GM21515 (cell line): Measurements from ENCODE around the gene DDTL.
"Not testable (repeated sequence)": the region's sequence is repeated elsewhere in the genome, so short reads cannot be mapped to it uniquely, and the experiment has no call there.

Experiments used
- ATAC-seq: cut with Tn5 transposase; IDR thresholded peaks from one replicate; pipeline ENCODE4 v1.9.1; 2021; ENCODE audit not compliant: unreplicated experiment

The DDTL gene

DNA sequence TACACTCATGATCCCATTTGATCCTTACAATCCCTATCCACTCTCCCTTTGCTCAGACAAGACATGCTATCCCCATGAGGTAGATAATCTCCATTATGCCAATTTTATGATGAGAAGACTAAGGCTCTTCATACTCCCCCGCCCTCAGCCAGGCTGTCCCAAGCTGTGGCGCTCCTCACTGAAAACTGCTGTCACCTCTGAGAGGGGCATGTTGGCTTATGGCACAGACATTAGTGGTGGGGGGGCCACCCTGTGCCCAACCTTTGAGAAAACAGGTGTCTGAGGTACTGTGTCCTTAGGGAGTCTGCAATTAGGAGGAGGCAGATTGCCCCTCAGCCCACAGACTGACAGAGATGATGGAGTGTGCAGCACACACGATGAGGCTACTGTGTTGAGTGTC is 2.4 kb downstream of the DDTL start:
- ATAC-seq: no peak

DNA sequence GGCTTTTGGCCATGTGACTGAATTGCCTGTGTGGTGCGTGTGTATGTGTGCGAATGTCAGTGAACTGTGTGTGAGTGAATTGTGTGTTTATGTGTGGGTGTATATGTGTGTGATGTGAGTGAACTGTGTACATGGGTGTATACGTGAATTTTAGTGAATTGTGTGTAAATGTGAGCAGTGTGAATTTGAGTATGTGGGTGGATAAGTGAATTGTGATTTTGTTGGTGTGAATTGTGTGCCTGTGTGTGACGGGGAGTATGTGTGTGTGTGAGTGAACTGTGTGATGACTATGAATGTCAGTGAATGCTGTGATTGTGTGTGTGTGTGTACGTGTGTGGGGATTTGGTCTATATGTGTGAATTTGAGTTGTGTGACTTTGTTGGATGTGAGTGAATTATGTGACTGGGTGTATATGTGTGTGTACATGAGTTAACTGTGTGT is 3.5 kb downstream of the DDTL start:
- ATAC-seq: no peak

DNA sequence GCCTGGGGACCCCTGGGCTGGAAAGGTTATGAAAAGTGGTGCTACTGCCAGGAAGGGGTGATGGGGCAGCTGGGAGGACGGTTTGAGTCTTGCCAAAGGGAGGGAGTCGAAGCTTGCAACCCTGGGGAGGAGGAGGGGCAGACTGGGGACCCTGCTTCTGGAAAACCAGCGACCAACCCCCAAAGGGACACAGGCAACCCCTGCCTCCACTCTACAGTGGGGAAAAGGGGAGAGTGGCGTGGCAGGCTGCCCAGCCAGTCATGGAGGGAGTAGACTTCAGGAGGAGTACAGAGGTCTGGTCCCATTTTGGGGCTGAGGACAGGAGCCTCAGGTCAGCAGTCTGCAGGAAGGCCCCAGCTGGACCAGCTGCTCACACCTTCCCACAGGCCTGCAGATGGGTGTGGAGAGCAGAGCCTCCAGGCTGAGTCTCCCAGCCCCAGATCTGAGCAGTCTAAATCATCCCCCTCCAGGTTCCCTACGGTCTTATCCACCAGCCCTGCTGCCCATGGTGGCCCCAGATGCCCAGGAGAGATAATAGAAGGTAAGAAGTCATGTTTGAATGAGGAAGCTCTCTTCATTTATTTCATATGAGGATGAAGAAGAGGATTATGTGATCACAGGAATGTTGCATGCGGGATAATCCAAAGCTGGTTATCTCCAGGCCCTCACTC is 4.3 kb downstream of the DDTL start:
- no peak for ATAC-seq

DNA sequence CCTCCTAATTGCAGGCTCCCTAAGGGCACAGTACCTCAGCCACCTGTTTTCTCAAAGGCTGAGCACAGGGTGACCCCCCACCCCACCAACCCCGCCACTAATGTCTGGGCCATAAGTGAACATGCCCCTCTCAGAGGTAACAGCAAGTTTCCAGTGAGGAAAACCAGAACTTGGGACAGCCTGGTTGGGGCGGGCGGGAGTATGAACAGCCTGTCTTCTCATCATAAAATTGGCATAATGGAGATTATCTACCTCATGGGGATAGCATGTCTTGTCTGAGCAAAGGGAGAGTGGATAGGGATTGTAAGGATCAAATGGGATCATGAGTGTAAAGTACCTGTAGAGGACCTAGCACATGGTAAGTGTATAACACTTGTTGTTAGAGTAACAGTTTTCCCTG is 5.2 kb downstream of the DDTL start:
- ATAC-seq: not testable (repeated sequence)

DNA sequence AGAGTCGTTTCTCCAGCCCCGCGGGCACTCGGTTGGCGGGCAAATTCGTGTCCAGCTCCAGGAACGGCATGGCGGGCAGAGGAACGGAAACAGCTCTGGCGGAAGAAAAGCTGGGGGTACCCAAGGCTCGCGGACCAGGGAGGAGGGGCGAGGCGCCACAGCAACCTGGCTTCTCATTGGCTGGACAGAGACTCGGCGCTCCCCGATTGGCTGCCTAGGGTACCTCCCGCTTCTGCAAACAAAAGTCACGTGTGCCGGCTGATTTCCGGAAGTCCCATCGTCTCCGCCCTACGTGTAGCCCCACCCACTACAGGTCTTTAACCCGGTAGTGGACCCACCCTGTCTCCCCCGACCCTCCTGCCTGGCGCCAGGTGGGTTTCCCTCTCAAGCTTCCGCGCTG is 7.7 kb downstream of the DDTL start, which contains the start of gene DDT:
DDT (minus strand) TSS at position 97 of the 400 bp plus-strand sequence; CDS start at position 70, 27 bp downstream.
- peak; percentile 82 for ATAC-seq

DNA sequence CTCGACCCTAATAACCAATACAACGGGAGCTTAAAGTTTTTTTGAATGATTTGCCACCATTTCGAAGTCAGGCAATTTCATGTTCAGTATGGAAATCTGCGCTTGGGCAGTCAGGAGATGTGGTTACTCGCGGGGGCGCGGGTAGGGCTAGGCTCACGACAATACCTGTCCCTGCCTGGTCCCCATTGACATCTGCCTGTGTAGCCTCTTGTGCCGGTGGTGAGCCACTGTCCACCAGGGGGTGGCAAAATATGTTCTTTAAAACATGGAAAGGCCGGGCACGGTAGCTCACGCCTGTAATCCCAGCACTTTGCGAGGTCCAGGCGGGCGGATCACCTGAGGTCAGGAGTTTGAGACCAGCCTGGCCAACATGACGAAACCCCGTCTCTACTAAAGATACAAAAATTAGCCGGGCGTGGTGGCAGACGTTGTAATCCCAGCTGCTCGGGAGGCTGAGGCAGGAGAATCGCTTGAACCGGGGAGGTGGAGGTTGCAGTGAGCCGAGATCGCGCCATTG is 8.2 kb downstream of the DDTL start:
- peak; percentile 31 for ATAC-seq

DNA sequence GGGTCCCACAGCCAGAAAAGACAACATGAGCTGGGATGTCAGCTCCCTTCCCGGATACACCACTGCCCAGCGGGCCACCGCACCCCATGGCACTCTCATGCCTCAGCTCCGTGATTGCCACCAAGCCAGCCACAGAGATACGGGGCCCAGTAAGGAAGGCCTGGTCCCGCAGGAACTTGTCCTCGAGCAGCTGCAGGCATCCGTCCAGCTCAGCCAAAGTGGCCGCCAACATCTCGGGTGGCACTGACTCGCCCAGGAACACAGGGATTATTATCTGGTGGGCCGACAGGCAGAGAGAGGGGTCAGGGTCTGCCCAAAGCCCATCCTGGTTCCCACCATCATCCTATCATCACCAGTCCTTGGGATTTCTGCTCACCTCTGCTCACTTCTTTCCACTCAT is 10.6 kb downstream of the DDTL start:
- ATAC-seq: not testable (repeated sequence)

DNA sequence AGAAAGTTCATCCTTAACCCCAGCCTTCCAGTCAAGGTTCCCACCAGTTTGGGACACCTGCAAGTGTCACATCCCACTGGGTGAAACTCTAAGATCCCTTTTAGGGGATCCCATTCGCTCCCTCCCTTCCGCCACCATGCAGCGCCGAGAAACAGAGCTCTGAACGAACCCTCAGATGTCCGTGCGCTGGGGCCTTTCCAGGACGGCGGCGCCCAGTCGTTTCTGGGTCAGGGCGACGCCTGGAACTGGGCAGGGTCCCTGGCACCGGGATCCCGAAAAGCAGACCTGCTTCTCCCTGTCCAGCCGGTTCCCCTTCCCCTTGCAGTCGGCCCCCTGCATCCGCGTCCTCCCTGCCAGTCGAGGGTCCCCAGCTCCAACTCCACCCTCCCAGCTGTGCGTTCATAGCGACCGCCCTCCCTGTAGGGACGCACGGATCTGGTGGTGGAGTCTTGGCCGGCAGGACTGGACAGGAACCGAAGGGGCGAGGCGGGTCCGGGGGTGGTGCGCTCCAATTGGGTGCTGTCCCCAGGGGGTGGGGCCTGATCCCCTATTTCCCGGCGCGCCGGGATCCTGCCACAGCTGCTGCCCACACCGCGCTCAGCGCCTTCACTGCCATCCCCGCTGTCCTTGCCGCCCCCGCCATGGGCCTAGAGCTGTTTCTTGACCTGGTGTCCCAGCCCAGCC is 13.0 kb downstream of the DDTL start, which contains the start of gene GSTT2:
GSTT2 (plus strand) TSS at position 578 of the 684 bp plus-strand sequence.
- not testable (repeated sequence) for ATAC-seq

DNA sequence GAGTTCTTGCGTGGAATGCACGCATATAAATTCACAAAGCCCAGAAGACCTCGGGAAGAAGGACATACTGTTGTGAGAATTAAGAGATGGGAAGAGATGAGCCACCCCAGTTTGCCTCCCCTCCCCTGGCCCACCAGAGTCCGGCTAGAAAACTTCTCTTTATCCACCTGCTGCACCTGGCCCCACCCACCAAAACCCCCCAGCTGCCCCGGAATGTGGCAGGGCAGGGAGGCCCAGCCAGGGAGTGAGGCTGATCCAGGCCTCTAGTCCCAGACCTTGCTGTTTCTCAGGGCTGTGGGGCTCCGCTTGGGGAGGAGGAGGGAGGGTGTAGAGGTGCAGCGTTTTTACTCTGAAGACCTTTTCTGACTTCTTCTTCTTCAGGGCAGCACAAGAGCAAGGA is 13.9 kb downstream of the DDTL start:
- ATAC-seq: not testable (repeated sequence)

DNA sequence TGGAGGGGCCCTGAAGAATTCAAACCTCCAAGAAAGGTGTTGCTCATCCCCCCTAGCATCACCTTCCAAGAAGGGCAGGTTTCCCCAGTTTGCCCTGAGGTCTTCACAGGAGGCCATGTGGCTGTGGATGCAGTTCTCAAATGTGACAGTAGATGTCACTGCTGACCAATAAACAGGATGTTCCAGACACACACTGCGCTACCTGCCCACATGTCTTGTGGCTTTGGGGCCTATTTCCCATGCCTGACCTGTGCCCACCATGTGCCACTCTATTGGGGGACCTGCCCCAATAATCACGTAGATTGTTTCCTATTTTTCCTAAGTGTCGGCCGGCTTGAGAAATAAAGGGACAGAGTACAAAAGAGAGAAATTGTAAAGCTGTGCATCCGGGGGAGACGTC is 17.7 kb downstream of the DDTL start:
- ATAC-seq: no peak

DNA sequence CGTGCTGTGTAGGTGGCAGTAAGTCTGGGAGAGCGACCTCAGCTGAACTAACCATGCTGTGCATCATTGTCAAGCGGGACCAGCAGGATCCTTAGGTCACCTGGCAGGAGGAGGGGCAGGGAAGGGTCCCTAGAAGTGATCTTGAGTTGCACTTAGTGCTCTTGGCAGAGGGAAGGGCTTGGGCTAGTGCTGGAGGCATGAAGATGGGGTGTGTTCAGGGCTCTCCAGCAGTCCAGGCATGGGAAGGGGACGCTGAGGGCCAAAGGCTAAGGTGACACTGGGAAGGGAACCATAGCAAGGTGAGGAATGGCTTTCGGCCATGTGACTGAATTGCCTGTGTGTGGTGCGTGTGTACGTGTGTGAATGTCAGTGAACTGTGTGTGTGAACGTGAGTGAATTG is 19.4 kb downstream of the DDTL start:
- not testable (repeated sequence) for ATAC-seq

DNA sequence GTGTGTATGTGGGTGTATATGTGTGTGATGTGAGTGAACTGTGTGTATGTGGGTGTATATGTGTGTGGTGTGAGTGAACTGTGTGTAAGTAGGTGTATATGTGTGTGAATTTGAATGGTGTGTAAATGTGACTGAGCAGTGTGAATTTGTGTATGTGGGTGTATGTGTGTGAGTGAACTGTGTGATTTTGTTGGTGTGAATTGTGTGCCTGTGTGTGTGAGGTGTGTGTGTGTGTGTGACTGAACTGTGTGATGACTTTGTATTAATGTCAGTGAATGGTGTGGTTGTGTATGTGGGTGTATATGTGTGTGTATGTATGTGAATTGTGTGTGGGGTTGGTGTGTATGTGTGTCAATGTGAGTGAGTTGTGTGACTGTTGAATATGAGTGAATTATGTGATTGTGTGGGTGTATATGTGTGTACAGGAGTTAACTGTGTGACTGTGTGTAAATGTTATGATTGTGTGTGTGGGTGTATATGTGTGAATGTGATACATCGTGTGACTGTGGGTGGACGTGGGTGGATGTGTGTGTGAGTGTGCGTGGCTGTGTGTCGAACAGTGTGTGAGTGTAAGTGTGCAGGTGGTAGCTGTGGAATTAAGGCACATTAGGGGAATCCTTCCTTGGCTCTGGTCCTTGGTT is 20.0 kb downstream of the DDTL start:
- ATAC-seq: not testable (repeated sequence)

DNA sequence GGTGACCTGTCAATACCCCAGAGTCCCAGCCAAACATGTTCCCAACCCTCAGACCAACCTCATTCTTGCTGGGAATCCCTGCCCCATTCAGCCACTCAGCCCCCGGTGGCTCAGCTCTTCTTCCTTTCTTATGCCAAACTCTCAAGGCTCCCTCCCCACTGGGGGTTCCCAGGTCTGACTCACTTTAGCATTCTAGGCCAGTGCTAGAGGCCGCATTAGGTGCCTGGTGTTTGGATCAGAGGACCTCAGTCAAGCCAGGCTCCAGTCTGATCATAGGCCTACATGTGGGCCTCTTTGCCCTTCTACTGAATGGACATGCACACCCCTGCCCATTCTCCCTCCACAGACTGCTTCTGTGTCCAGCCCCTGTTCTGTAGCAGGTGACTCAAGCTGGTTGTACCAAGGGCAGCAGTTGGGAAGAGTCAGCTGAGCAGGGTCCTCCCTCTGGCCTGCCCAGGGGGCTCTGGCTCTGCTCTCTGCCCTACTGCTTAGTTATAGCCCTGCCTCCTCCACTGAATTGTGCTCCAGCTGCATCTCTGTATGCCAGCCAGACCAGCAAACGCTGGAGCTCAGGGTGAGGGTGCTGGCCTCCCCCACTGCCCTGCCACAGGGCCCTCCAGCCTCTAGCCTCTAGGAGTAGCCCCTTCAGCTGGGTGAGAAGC is 23.0 kb downstream of the DDTL start:
- ATAC-seq: not testable (repeated sequence)

DNA sequence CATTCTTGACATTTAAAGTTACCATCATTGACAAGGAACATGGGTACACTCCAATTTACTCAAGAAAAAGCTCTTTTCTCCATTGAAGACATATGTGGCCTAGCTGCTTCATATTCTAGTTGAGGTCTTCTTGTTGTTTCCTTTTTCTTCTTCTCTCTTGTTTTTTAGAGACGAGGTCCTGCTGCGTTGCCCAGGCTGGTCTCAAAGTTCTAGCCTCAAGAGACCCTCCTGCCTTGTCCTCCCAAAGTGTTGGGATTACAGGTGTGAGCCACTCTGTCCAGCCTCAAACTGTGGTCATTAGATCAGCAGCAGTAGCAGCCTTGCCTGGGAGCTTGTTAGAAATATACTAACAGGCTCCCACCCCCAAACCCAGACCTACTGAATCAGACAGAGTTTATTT is 26.4 kb downstream of the DDTL start:
- not testable (repeated sequence) for ATAC-seq

DNA sequence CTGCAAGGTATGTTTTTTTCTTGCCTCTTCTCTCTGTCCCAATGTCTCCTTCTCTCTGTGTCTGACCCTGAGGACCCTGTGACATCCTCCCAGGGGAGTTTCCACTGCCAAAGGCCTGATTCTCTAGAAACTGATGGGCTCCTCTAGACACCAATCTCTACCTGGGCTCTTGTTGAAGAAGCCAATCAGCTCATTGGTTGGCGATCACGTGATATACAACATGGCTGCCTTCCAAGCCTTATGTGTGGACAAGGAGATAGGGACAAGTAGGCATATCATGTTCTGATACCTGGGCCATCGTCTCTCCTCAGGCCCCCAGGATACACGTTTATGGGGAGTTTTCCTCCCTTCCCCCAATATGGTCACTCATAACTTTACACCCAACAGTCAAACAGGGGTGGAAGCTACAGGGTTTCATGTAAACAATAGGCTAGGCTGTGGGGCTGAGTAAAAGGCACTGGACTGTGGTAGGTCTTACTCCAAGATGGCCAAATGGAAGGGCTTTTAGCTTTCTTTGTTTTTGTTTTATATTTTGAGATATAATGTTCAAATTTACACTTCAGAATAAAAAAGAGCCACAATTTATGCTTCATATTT is 27.0 kb downstream of the DDTL start:
- not testable (repeated sequence) for ATAC-seq

DNA sequence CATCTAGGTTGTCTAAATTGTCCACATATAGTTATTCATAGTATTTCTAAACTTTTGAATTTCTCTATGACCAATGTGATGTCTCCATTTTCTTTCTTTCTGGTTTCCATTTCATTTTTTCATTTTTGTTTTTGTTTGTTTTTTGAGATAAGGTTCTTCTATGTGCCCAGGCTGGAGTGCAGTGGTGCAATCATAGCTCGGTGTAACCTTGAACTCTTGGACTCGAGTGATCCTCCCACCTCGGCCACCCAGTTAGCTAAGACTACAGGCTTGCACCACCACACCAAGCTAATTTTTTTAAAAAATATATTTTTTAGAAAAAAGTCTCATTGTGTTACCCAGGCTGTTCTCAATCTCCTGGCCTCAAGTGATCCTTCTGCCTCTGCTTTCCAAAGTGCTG is 30.4 kb downstream of the DDTL start:
- ATAC-seq: no peak

DNA sequence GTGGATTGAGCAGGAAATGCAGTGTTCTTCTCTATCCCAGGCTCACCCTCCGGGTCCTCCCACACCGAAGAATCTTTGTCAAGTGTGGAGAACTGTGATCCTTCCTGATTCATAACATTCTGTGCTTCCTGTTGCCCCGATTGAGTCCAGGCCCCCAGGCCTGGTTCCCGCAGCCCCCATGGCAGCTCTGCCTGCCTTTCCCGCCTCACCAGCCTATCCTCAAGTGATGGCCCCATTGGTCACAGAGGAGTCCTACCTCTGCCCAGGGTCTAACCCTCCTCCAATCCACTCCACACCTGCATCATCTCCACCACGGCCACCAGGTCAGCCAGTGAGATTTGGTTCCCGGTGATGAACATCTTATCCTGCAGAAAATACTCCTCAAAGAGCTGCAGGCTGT is 33.1 kb downstream of the DDTL start:
- ATAC-seq: not testable (repeated sequence)

DNA sequence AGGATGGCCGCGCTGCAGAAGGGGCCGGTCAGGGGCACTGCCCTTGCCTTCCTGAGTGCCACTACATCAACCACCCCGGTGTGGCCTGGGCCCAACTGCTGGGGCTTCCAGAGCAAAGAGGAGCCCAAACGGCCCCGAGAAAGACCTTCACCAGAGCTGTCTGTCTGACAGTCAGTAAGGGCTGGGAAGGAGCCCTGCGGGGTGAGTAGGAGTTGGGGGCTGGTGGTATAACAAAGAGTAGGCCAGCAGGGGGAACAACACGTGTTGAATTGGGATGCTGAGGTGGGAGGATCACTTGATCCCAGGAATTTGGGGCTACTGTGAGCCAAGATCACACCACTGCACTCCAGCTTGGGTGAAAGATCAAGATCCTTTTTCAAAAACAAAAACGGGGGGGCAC is 34.6 kb downstream of the DDTL start:
- no peak for ATAC-seq

DNA sequence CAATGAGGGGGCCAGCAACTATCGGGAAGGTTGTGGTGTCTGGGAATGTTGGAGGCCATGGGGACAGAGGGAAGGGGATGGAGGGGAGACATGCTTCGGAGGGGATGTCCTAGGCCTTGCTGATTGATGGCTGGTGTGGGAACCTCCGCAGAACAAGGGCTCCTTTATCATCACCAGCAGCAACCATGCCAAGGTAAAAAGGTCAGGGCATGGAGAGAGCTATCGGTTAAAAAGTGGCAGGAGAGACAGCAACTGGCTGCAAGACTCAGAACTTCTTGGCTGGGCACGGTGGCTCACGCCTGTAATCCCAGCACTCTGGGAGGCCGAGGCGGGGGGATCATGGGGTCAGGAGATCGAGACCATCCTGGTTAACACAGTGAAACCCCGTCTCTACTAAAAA is 35.6 kb downstream of the DDTL start:
- no peak for ATAC-seq

DNA sequence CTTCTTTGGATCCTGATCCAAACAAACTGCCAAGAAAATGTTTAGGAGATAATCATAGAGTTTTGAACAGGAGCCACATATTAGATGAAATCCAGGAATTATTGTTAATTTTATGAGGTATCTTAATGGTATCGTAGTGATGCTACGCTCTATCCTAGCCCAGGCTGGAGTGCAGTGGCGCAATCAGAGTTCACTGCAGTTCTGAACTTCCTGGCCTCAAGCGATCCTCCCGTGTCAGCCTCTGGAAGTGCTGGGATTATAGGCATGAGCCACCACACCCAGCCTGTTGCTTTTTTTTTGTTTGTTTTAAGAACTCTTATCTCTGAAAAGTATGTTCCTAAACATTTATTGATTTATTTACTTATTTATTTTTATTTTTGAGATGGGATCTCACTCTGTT is 36.2 kb downstream of the DDTL start:
- ATAC-seq: no peak

DNA sequence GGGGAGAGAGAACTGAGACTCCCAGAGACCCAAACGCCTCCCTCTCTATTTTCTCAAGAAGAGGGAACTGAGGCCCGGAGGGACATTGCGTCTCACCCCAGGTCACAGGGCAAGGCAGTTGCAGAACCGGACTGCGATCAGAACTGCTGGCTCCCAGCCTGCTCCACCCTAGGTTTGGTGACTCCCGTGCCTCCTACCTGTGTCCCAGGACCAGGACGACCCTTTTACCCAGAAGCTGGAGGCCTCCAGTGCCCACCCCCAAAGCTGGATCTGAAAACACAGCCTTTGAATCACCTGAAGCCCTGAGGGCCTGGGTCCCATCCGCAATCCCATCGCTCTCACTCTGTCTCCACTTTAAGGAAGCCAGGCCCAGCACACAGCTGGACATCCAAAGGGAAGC is 37.2 kb downstream of the DDTL start:
- ATAC-seq: no peak
